ENCODE measurements around the gene ZFY. TPM values are rescaled to one million over a fixed set of nuclear protein-coding genes. Genes with fewer than 3 reads are reported as not detected.

ZFY gene
- total and polyA plus RNA-seq, 11 donors = 2.9 to 15.4 (median 13.9) TPM; not detected in 5

DNA sequence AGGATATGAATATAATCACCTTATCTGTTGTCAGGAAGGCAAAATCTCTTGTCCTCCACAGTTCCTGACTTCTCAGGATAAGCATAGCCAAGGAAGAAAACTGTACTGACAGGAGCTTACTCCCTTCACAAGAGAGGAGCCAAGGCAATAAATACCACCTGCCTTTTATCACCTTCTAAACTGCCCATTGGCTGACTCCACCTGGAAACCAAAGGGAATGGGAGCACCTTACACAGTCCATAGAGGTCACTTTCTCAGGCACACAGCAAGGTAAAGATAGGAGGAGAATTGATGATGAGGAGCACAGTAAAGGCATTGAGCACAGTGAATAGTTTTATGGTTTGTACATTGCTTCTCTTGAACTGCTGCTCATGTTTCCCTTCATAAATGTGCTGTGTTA is 72.8 kb downstream of the ZFY start:
- Histone ChIP-seq H3K36me3 (peaks cover 0 to 3% (median 0%) of the 10 kb centered on the region in 9 donors), H3K4me1 (peaks cover 0 to 8% (median 0%) of the 10 kb centered on the region in 12 donors), H3K27ac (no peak overlapping the region), H3K4me3 (no peak overlapping the region), H3K9me3 (no peaks in the 10 kb centered on the region), H3K27me3 (no peaks in the 10 kb centered on the region)
- intact Hi-C loops (cut with DNase I) = no loop called here
- DNase-seq (no peak), ATAC-seq (no peak)
- TF ChIP-seq, protein P1, sequence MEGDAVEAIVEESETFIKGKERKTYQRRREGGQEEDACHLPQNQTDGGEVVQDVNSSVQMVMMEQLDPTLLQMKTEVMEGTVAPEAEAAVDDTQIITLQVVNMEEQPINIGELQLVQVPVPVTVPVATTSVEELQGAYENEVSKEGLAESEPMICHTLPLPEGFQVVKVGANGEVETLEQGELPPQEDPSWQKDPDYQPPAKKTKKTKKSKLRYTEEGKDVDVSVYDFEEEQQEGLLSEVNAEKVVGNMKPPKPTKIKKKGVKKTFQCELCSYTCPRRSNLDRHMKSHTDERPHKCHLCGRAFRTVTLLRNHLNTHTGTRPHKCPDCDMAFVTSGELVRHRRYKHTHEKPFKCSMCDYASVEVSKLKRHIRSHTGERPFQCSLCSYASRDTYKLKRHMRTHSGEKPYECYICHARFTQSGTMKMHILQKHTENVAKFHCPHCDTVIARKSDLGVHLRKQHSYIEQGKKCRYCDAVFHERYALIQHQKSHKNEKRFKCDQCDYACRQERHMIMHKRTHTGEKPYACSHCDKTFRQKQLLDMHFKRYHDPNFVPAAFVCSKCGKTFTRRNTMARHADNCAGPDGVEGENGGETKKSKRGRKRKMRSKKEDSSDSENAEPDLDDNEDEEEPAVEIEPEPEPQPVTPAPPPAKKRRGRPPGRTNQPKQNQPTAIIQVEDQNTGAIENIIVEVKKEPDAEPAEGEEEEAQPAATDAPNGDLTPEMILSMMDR (IDR thresholded peaks at IDR 0.05) = no peak
- no peak for TF ChIP-seq POLR2A (IDR thresholded peaks at IDR 0.05)

DNA sequence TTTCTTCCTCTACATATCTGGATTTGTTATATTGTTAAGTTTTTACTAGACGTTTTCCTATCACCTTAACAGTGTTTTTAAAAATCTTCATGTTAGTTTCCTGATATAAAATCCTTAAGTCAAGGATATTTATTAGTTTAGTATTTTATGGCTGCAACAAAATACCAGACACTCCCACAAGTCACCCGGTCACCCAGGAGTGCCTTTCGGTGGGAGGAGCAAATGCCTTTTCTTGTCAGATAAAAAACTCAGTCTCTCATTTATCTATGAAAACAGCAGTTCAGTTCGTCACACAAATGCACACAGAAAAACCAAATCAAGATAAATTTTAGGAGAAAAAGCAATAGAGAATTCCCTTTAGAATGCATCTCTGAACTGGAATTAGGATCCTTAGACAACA is 77.0 kb downstream of the ZFY start:
- Histone ChIP-seq H3K9me3 (no peaks in the 10 kb centered on the region), H3K4me3 (no peak overlapping the region), H3K27me3 (no peaks in the 10 kb centered on the region), H3K27ac (no peak overlapping the region), H3K4me1 (no peaks in the 10 kb centered on the region), H3K36me3 (peaks cover 0 to 3% (median 0%) of the 10 kb centered on the region in 9 donors)
- 62 to 78% methylated on average over 4 of the region's 4 CpGs; no CpG with 5 or more reads in 2 of the 4 donors for WGBS, 4 donors
- intact Hi-C loops (cut with DNase I) = no loop called here
- TF ChIP-seq POLR2A (IDR thresholded peaks at IDR 0.05) = no peak
- TF ChIP-seq, protein P1 (IDR thresholded peaks at IDR 0.05) = no peak
- ATAC-seq = no peak
- DNase-seq = no peak

DNA sequence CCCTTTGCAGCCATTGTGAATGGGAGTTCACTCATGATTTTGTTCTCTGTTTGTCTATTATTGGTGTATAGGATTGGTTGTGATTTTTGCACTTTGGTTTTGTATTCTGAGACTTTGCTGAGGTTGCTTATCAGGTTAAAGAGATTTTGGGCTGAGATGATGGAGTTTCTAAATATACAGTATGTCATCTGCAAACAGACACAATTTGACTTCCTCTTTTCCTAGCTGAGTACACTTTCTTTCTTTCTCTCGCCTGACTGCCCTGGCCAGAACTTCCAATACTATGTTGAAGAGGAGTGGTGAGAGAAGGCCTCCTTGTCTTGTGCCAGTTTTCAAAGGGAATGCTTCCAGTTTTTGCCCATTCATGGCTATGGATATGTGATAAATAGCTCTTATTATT is 81.4 kb downstream of the ZFY start:
- Histone ChIP-seq H3K27ac (no peak overlapping the region), H3K9me3 (no peaks in the 10 kb centered on the region), H3K4me3 (no peak overlapping the region), H3K4me1 (no peaks in the 10 kb centered on the region), H3K36me3 (no peaks in the 10 kb centered on the region), H3K27me3 (no peaks in the 10 kb centered on the region)
- TF ChIP-seq POLR2A (IDR thresholded peaks at IDR 0.05) = no peak
- TF ChIP-seq, protein P1 (IDR thresholded peaks at IDR 0.05) = no peak
- 68 to 82% methylated on average over 1 of the region's 1 CpG; no CpG with 5 or more reads in 2 of the 4 donors for WGBS, 4 donors
- DNase-seq = no peak
- intact Hi-C loops (cut with DNase I) = no loop called here
- no peak for ATAC-seq

DNA sequence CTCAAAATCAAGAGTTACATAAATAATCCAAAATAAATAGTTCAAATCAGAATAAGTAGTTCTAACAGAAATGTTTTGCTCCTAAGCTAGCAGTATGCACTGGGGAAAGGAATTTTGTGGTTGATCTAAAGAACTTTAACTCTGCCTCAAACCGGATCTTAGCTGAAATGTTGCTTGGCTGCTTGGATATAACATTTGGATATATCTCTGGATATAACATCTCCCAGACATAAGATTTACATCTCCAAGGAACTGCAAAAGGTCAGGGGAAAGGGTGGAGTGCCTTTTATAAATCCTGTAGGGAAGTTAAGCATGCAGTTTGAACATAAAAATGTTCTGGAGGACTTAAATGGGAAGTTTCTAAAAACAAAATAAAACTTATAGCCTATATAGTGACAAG is 83.4 kb downstream of the ZFY start:
- Histone ChIP-seq H3K4me1 (peaks cover 0 to 1% (median 0%) of the 10 kb centered on the region in 12 donors), H3K27me3 (no peaks in the 10 kb centered on the region), H3K4me3 (no peak overlapping the region), H3K9me3 (no peaks in the 10 kb centered on the region), H3K27ac (no peak overlapping the region), H3K36me3 (no peaks in the 10 kb centered on the region)
- WGBS, 4 donors = 67 to 81% methylated on average over 1 of the region's 1 CpG; no CpG with 5 or more reads in 2 of the 4 donors
- intact Hi-C loops (cut with DNase I) = no loop called here
- ATAC-seq = no peak
- no peak for DNase-seq
- TF ChIP-seq POLR2A (IDR thresholded peaks at IDR 0.05) = no peak

DNA sequence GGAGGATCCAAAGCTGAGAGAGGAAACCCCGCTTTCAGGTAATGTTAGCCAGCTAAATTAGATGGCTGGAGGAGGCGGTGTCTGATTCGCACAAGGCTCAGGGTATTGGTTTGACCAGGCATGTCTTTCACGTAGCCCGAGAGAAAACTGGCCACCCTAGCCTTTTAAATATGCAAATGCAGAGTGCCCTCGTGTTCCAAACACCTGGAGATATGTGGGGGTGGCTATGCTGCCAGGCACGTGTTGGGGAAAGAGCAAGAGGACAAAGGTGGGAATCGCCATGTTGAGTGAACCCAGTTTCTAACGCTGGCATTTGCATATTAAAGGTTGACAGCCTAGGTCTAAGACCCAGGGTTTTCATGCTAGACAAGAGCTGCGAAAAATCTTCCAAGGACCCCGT is 84.4 kb downstream of the ZFY start:
- Histone ChIP-seq H3K27ac (no peak overlapping the region), H3K36me3 (no peaks in the 10 kb centered on the region), H3K4me3 (no peak overlapping the region), H3K9me3 (no peaks in the 10 kb centered on the region), H3K27me3 (no peaks in the 10 kb centered on the region), H3K4me1 (peaks cover 0 to 8% (median 0%) of the 10 kb centered on the region in 12 donors)
- DNase-seq (no peak), ATAC-seq (no peak)
- intact Hi-C loops (cut with DNase I) = no loop called here
- TF ChIP-seq POLR2A (IDR thresholded peaks at IDR 0.05) = no peak
- 81 to 88% methylated on average over 11 of the region's 11 CpGs; no CpG with 5 or more reads in 2 of the 4 donors for WGBS, 4 donors
